ENCODE data around the gene TCEA2. TPM values are rescaled to one million over a fixed set of nuclear protein-coding genes. Genes with fewer than 3 reads are reported as not detected.

Gene TCEA2
- total and polyA plus RNA-seq, 2 of the 13 experiments (the other 11 are each of a cell fraction or from before 2014, with no cell fraction given) = 28.1 to 33.7 TPM

DNA sequence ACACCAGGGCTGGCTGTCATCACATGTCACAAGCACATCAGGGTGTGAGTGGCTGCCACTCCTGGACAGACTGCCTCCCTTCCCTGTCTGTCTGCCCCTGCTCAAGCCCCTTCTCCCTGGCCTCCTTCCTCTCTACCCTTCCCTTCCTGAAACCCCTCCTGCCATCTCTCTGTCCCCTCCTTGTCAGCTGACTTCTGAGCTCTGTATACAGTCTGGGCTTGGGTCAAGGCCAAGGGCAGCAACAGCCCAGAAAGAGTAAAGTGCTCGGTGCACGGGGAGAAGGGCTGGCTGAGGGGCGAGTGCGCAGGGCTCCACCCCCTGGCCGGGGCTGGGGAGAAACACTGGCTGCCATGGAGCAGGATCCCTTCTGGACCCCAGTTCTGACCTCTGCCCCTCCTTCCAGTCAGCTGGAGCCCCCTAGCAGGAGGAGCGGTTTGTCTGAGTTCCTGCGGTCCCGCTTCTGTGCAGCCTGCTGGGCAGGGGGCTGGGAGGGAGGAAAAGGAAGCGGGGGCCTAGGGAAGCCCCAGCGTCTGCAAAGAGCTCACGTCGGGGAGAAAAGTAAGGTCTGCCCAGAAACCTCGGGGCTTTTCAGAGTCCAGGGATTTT lies 19.2 kb downstream of the TCEA2 start (continued):
- TF ChIP-seq, protein P1, sequence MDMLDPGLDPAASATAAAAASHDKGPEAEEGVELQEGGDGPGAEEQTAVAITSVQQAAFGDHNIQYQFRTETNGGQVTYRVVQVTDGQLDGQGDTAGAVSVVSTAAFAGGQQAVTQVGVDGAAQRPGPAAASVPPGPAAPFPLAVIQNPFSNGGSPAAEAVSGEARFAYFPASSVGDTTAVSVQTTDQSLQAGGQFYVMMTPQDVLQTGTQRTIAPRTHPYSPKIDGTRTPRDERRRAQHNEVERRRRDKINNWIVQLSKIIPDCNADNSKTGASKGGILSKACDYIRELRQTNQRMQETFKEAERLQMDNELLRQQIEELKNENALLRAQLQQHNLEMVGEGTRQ (IDR thresholded peaks at IDR 0.05; ENCODE audit: low read depth, low read length) = no peak
- TF ChIP-seq, protein P1 (CRISPR knock-in tag; IDR thresholded peaks at IDR 0.05; ENCODE audit: borderline replicate concordance) = no peak
- TF ChIP-seq ASH2L (IDR thresholded peaks at IDR 0.05; ENCODE audit: insufficient read length, low read depth, low read length) = no peak
- TF ChIP-seq MBD4 (IDR thresholded peaks at IDR 0.05; ENCODE audit: borderline replicate concordance, low read length) = no peak
- TF ChIP-seq KLF16 (CRISPR knock-in tag; IDR thresholded peaks at IDR 0.05) = peak in 1 of 2 experiments; percentile 55; a peak in 1 of 4 replicates
- TF ChIP-seq KLF11 (CRISPR knock-in tag; IDR thresholded peaks at IDR 0.05) = 0 out of 2 replicates have a peak, but pooled peaks have one; percentile 10
- TF ChIP-seq PATZ1 (CRISPR knock-in tag; IDR thresholded peaks at IDR 0.05) = peak; percentile 80
- TF ChIP-seq, protein P2, sequence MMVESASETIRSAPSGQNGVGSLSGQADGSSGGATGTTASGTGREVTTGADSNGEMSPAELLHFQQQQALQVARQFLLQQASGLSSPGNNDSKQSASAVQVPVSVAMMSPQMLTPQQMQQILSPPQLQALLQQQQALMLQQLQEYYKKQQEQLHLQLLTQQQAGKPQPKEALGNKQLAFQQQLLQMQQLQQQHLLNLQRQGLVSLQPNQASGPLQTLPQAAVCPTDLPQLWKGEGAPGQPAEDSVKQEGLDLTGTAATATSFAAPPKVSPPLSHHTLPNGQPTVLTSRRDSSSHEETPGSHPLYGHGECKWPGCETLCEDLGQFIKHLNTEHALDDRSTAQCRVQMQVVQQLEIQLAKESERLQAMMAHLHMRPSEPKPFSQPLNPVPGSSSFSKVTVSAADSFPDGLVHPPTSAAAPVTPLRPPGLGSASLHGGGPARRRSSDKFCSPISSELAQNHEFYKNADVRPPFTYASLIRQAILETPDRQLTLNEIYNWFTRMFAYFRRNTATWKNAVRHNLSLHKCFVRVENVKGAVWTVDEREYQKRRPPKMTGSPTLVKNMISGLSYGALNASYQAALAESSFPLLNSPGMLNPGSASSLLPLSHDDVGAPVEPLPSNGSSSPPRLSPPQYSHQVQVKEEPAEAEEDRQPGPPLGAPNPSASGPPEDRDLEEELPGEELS (CRISPR knock-in tag; IDR thresholded peaks at IDR 0.05) = peak; percentile 49; the same call in 1 of the 2 replicates
- TF ChIP-seq, protein P3, sequence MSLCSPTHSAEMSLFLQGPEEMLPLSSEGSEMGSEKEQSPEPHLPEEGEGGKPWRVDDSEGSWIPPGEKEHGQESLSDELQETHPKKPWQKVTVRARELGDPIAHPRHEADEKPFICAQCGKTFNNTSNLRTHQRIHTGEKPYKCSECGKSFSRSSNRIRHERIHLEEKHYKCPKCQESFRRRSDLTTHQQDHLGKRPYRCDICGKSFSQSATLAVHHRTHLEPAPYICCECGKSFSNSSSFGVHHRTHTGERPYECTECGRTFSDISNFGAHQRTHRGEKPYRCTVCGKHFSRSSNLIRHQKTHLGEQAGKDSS (CRISPR knock-in tag; IDR thresholded peaks at IDR 0.05; ENCODE audit: borderline replicate concordance, low read depth) = 0 out of 2 replicates have a peak, but pooled peaks have one; percentile 44
- 0 out of 2 replicates have a peak, but pooled peaks have one; percentile 45 for TF ChIP-seq BHLHE40 (IDR thresholded peaks at IDR 0.05; ENCODE audit: low read length)
- peak; percentile 40 for TF ChIP-seq TBL1XR1 (IDR thresholded peaks at IDR 0.05; ENCODE audit: borderline replicate concordance, low read length, partially characterized antibody)
- no peak for TF ChIP-seq ZNF709 (CRISPR knock-in tag; IDR thresholded peaks at IDR 0.05)
- TF ChIP-seq PHF21A (CRISPR knock-in tag; IDR thresholded peaks at IDR 0.05) = 0 out of 2 replicates have a peak, but pooled peaks have one; percentile 17
- peak; percentile 59 for TF ChIP-seq CTCF (CRISPR knock-in tag; IDR thresholded peaks at IDR 0.05)
- peak; percentile 30; the same call in 1 of the 2 replicates for TF ChIP-seq MYC (CRISPR knock-in tag; IDR thresholded peaks at IDR 0.05; ENCODE audit: borderline replicate concordance)
- TF ChIP-seq FOXA1 (IDR thresholded peaks at IDR 0.05) = no peak
- peak; percentile 61 for TF ChIP-seq FOXA1 (CRISPR knock-in tag; IDR thresholded peaks at IDR 0.05)
- 0 out of 2 replicates have a peak, but pooled peaks have one; percentile 47 for TF ChIP-seq ZNF350 (CRISPR knock-in tag; IDR thresholded peaks at IDR 0.05; ENCODE audit: borderline replicate concordance, low read depth)
- no peak for TF ChIP-seq ZFY (CRISPR knock-in tag; IDR thresholded peaks at IDR 0.05)
- TF ChIP-seq ZKSCAN8 (CRISPR knock-in tag; IDR thresholded peaks at IDR 0.05; ENCODE audit: borderline replicate concordance) = no peak
- 0 out of 2 replicates have a peak, but pooled peaks have one; percentile 13 for TF ChIP-seq ZFX (CRISPR knock-in tag; IDR thresholded peaks at IDR 0.05; ENCODE audit: low read depth)
